ENCODE measurements around the gene EP400. TPM values are rescaled to one million over a fixed set of nuclear protein-coding genes. Genes with fewer than 3 reads are reported as not detected.

Gene EP400
- total RNA-seq, 1 donor from 2014 or later: 51.3 TPM

DNA sequence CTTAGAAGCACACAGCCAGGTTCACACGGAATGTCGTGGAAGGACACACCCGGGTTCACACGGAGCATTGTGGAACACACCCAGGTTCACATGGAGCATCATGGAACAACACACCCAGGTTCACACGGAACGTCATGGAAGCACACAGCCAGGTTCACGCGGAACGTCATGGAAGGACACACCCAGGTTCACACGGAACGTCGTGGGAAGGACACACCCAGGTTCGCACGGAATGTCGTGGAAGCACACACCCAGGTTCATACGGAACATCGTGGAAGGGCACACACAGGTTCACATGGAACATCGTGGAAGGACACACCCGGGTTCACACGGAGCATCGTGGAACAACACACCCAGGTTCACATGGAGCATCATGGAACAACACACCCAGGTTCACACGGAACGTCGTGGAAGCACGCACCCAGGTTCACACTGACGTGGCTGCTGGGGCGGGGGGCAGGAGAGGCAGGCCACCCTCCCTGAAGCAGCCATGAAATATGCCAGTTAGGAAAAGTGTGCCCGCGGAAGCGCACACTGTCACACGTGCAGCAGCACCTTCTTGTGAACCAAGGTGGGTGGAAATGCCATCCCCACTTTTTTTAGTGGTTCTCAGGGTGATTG is 86.4 kb downstream of the EP400 start:
- H3K4me3 Mint-ChIP-seq (ENCODE audit: unreplicated experiment): no peak overlapping the region

DNA sequence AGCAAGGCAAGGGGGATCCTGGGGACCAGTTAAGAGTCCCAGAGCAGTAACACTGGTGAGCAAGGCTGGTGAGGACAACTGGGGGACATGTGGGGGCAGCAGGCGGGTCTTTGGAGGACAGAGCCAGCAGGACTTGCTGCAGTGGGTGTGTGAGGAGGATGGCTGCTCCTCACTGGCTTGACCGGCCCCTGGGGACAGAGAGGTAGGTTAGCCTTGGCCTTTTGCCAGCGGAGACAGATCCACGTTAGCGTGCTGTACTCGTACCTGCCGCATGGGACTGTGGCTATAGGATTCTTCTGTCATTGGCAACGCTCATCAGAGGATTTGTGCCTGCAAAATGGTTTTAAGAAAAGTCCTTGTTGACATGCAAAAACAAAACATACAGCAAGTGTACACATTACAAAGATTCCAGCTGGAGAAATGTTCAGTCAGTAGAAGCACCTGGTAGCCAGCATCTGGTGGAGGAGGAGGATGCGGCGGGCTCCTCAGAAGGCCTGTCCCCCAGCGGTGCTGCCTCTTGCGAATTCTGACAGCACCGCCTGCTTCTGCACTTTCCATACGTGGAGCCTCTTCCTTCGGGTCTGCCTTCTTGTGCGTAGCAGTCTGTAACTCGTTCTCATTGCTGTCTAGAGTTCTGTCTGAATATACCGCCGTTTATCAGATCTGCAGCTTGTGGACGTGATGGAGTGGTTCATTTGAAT is 91.3 kb downstream of the EP400 start:
- H3K4me1 Mint-ChIP-seq (ENCODE audit: unreplicated experiment): peaks cover under 1% of the 10 kb centered on the region
- H3K4me3 Mint-ChIP-seq (ENCODE audit: unreplicated experiment): no peak overlapping the region
- H3K36me3 Mint-ChIP-seq (ENCODE audit: unreplicated experiment): peaks cover 57% of the 10 kb centered on the region
- H3K27me3 Mint-ChIP-seq (ENCODE audit: unreplicated experiment): no peaks in the 10 kb centered on the region
- H3K27ac Mint-ChIP-seq (ENCODE audit: unreplicated experiment): no peak overlapping the region
- no peaks in the 10 kb centered on the region for H3K9me3 Mint-ChIP-seq (ENCODE audit: unreplicated experiment)
- TF ChIP-seq, protein P1, sequence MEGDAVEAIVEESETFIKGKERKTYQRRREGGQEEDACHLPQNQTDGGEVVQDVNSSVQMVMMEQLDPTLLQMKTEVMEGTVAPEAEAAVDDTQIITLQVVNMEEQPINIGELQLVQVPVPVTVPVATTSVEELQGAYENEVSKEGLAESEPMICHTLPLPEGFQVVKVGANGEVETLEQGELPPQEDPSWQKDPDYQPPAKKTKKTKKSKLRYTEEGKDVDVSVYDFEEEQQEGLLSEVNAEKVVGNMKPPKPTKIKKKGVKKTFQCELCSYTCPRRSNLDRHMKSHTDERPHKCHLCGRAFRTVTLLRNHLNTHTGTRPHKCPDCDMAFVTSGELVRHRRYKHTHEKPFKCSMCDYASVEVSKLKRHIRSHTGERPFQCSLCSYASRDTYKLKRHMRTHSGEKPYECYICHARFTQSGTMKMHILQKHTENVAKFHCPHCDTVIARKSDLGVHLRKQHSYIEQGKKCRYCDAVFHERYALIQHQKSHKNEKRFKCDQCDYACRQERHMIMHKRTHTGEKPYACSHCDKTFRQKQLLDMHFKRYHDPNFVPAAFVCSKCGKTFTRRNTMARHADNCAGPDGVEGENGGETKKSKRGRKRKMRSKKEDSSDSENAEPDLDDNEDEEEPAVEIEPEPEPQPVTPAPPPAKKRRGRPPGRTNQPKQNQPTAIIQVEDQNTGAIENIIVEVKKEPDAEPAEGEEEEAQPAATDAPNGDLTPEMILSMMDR (IDR thresholded peaks at IDR 0.05): no peak
- no peak for DNase-seq (ENCODE audit: extremely low spot score, unreplicated experiment)

More for the DNA sequence above, 86.4 kb downstream of the EP400 start:
- Mint-ChIP-seq H3K36me3 (ENCODE audit: unreplicated experiment) (peaks cover 67% of the 10 kb centered on the region), H3K27ac (ENCODE audit: unreplicated experiment) (no peak overlapping the region), H3K4me1 (ENCODE audit: unreplicated experiment) (peaks cover 18% of the 10 kb centered on the region), H3K27me3 (ENCODE audit: unreplicated experiment) (no peaks in the 10 kb centered on the region), H3K9me3 (ENCODE audit: unreplicated experiment) (no peaks in the 10 kb centered on the region)
- no peak for DNase-seq (ENCODE audit: extremely low spot score, unreplicated experiment)
- TF ChIP-seq, protein P1 (IDR thresholded peaks at IDR 0.05): no peak

DNA sequence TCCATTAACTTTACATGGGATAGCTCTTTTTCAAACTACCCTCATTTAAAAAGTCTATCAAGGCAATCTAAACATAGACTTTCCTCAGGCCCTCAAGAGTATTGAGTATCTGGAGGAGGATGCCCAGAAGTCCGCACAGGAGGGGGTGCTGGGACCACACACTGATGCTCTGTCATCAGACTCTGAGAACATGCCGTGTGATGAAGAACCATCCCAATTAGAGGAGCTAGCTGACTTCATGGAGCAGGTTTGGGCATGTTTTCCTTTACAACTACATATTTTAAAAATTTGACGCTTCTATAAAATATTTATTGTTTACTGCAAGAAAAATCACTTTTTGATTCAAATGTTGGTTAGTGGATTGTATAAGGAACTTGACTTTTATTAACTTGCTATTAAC is 93.5 kb downstream of the EP400 start:
- Mint-ChIP-seq H3K4me1 (ENCODE audit: unreplicated experiment) (peaks cover 9% of the 10 kb centered on the region), H3K4me3 (ENCODE audit: unreplicated experiment) (no peak overlapping the region), H3K27me3 (ENCODE audit: unreplicated experiment) (no peaks in the 10 kb centered on the region), H3K27ac (ENCODE audit: unreplicated experiment) (no peak overlapping the region), H3K9me3 (ENCODE audit: unreplicated experiment) (no peaks in the 10 kb centered on the region), H3K36me3 (ENCODE audit: unreplicated experiment) (peaks cover 49% of the 10 kb centered on the region)
- DNase-seq (ENCODE audit: extremely low spot score, unreplicated experiment): no peak
- TF ChIP-seq, protein P1 (IDR thresholded peaks at IDR 0.05): no peak

DNA sequence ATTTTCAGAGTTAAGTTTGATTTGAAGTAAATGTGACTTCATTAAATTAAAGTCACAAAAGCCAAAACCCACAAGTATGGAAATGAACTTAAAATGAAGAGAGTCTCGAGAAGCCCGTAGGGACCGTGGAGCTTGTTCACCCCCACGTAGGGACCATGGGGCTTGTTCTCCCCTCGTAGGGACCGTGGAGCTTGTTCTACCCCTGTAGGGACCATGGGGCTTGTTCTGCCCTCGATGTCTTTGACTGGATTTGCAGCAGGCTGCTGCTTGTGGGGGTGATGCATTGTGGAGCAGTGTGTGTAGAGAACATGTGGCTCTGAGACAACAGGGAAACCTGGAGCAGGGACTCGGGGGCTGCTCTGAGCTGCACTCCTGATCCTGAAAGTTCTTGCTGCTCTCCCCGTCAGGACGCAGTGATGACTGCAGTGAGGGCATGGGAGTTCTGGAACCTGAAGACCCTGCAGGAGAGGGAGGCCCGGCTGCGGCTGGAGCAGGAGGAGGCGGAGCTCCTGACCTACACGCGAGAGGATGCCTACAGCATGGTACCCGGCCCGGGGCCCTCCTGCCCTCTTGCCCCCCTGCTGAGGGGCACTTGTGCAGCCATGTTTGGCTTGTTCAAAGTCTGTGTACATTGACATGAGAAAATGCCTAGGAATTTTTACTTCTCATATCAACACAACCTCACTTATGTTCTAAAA is 94.2 kb downstream of the EP400 start:
- peaks cover 45% of the 10 kb centered on the region for H3K36me3 Mint-ChIP-seq (ENCODE audit: unreplicated experiment)
- H3K9me3 Mint-ChIP-seq (ENCODE audit: unreplicated experiment): no peaks in the 10 kb centered on the region

More for the DNA sequence above, 94.2 kb downstream of the EP400 start:
- no peaks in the 10 kb centered on the region for H3K27me3 Mint-ChIP-seq (ENCODE audit: unreplicated experiment)
- H3K27ac Mint-ChIP-seq (ENCODE audit: unreplicated experiment): no peak overlapping the region
- TF ChIP-seq, protein P1 (IDR thresholded peaks at IDR 0.05): no peak
- no peak overlapping the region for H3K4me3 Mint-ChIP-seq (ENCODE audit: unreplicated experiment)
- peaks cover 9% of the 10 kb centered on the region for H3K4me1 Mint-ChIP-seq (ENCODE audit: unreplicated experiment)
- no peak for DNase-seq (ENCODE audit: extremely low spot score, unreplicated experiment)

All from osteocyte (in vitro differentiated cells).